Pancreas (tissue), 10 donors: Measurements from ENCODE around the gene NXPH2. TPM values are rescaled to one million over a fixed set of nuclear protein-coding genes. Genes with fewer than 3 reads are reported as not detected.
"Not testable (repeated sequence)": the region's sequence is repeated elsewhere in the genome, so short reads cannot be mapped to it uniquely, and the experiment has no call there.

Experiments
- ATAC-seq, 4 donors: fragments of 200-7000 bp; cut with Tn5 transposase; one replicate each; pipeline versions ENCODE4 v1.8.0 to v1.9.1; 2020; ENCODE audit warnings: mild to moderate bottlenecking in 4 of 4, moderate library complexity in 4 of 4
- DNase-seq, 6 donors: peaks; one replicate each; pipeline ENCODE4 v3.0.0-alpha.2; 2020
- FAIRE-seq: peaks from 2 replicates; lab custom pipeline; 2012; peaks lifted over from hg19 to GRCh38; lab: Jason Lieb, UNC
- H3K27ac ChIP-seq, 4 donors: fragments of 200-600 bp; sonication (generic); 1 replicate in 3 of 4; 2 replicates in 1 of 4; pipeline versions ENCODE4 v1.5.0 to v1.8.0; 2020
- H3K27me3 ChIP-seq, 4 donors: fragments of 200-600 bp; one replicate each; pipeline ENCODE4 v1.8.0; 2021
- H3K36me3 ChIP-seq, 3 donors: fragments of 200-600 bp; sonication (generic) in 1 of 3; one replicate each; pipeline versions ENCODE4 v1.5.0 to v1.8.0; 2020 to 2021
- H3K4me1 ChIP-seq, 3 donors: fragments of 200-600 bp; one replicate each; pipeline ENCODE4 v1.8.0; 2021
- H3K4me3 ChIP-seq, 4 donors: fragments of 200-600 bp; sonication (generic) in 2 of 4; one replicate each; pipeline versions ENCODE4 v1.5.0 to v1.8.0; 2020 to 2021
- H3K9me3 ChIP-seq, 4 donors: fragments of 200-600 bp; one replicate each; pipeline ENCODE4 v1.8.0; 2021
- CTCF ChIP-seq, 4 donors: fragments of 200-600 bp; sonication (generic) in 3 of 4; IDR thresholded peaks; one replicate each; pipeline versions ENCODE4 v1.5.0 to v1.8.0; 2021; ENCODE audit warnings: antibody characterized with exemption in 4 of 4
- WGBS, 2 donors: extraction: QIAGEN DNeasy Blood & Tissue Kit; methylation state at CpG; one replicate each; pipeline ENCODE4 v1.1.7; 2013; 5-methylcytosine and 5-hydroxymethylcytosine counted together
- intact Hi-C, 3 donors: fragments of 100-400 bp; cut with DNase I; formaldehyde crosslinking; loops; one replicate each; pipeline versions ENCODE4 v1.11.1 to v1.14.2; 2022
- polyA plus RNA-seq, 2 donors: library from polyadenylated mRNA; stranded (reverse); fragments of 200-250 nt; gene quantifications; one replicate each; pipeline ENCODE4 v1.2.3, GENCODE V29; 2013
- total RNA-seq, 6 donors: library from RNA; stranded (reverse); fragmentation: NEBNext Ultra II Directional in 4 of 6; extraction: Animal tissue kit (Norgen Biotek cat#: 25700) in 4 of 6; gene quantifications; one replicate each; pipeline versions ENCODE4 v1.2.1 to v1.2.4, GENCODE V29; 2021 to 2023
- donor health status: healthy with polysubstance abuse.
- donor health status: DM: no; HTN: no; CAD: no; lungs with moderate emphysema.
- donor health status: DM: no; HTN: no; CAD: no.
- donor health status: control.
- donor health status: control.
- donor health status: Bipolar disorder and iron deficiency.
- donor health status: DM: yes; HTN: yes; CAD: no.
- donor health status: DM: no; HTN: no; CAD: no.
- donor health status: DM: no; HTN: no; CAD: no.
- donor health status: DM: yes; HTN: yes; CAD: no.

Gene NXPH2
- total and polyA plus RNA-seq, 8 donors, result 0.19 TPM; not detected in 7

GRCh38 chr2:138752197-138752956, 27.8 kb downstream of the NXPH2 start:
- DNase-seq (peak in 1 of 6 donors; percentile 19), FAIRE-seq (no peak), ATAC-seq (peak in 2 of 4 donors; percentile 46 to 59)
- no peak for TF ChIP-seq CTCF (IDR thresholded peaks at IDR 0.05)
- Histone ChIP-seq H3K4me3 (no peak overlapping the region), H3K36me3 (no peaks in the 10 kb centered on the region), H3K27ac (no peak overlapping the region), H3K4me1 (no peaks in the 10 kb centered on the region), H3K27me3 (no peaks in the 10 kb centered on the region), H3K9me3 (no peaks in the 10 kb centered on the region)
- intact Hi-C loops, result no loop called here
- 38 to 47% methylated on average over 7 of the region's 7 CpGs for WGBS, 2 donors

- FAIRE-seq (no peak), ATAC-seq (no peak), DNase-seq (no peak)
- no peaks in the 10 kb centered on the region for H3K36me3 ChIP-seq
- no peaks in the 10 kb centered on the region for H3K27me3 ChIP-seq
- H3K4me3 ChIP-seq, result no peak overlapping the region
- no peak overlapping the region for H3K27ac ChIP-seq
- 19 to 20% methylated on average over 3 of the region's 3 CpGs for WGBS, 2 donors
- intact Hi-C loops, result no loop called here
- no peaks in the 10 kb centered on the region for H3K4me1 ChIP-seq
- no peaks in the 10 kb centered on the region for H3K9me3 ChIP-seq
- no peak for TF ChIP-seq CTCF (IDR thresholded peaks at IDR 0.05)
These were observed 35.5 kb downstream of the NXPH2 start for GRCh38 chr2:138744713-138745112.

GRCh38 chr2:138742441-138743057, 37.6 kb downstream of the NXPH2 start:
- Histone ChIP-seq H3K4me1 (no peaks in the 10 kb centered on the region), H3K9me3 (no peaks in the 10 kb centered on the region), H3K36me3 (no peaks in the 10 kb centered on the region), H3K27me3 (no peaks in the 10 kb centered on the region), H3K4me3 (no peak overlapping the region), H3K27ac (no peak overlapping the region)
- intact Hi-C loops, result no loop called here
- DNase-seq, result no peak
- no peak for TF ChIP-seq CTCF (IDR thresholded peaks at IDR 0.05)
- 49 to 51% methylated on average over 4 of the region's 4 CpGs for WGBS, 2 donors
- no peak for FAIRE-seq
- ATAC-seq, result no peak

- ATAC-seq (no peak), FAIRE-seq (no peak), DNase-seq (no peak)
- Histone ChIP-seq H3K9me3 (no peaks in the 10 kb centered on the region), H3K4me1 (no peaks in the 10 kb centered on the region), H3K27ac (no peak overlapping the region), H3K27me3 (no peaks in the 10 kb centered on the region), H3K36me3 (no peaks in the 10 kb centered on the region), H3K4me3 (no peak overlapping the region)
- intact Hi-C loops, result no loop called here
- WGBS, 2 donors, result 89 to 90% methylated on average over 2 of the region's 2 CpGs
- TF ChIP-seq CTCF (IDR thresholded peaks at IDR 0.05), result no peak
These were observed 38.3 kb downstream of the NXPH2 start for GRCh38 chr2:138741851-138742250.

- FAIRE-seq, H3K36me3 ChIP-seq, H3K27ac ChIP-seq, H3K4me1 ChIP-seq, ATAC-seq, H3K27me3 ChIP-seq, DNase-seq, H3K9me3 ChIP-seq, intact Hi-C loops, H3K4me3 ChIP-seq: not testable (repeated sequence)
- 84 to 85% methylated on average over 3 of the region's 3 CpGs for WGBS, 2 donors
These were observed 43.1 kb downstream of the NXPH2 start for GRCh38 chr2:138737009-138737554.
